GM18498 (cell line): ENCODE measurements around the gene NEDD4L.
"Not testable (repeated sequence)": the region's sequence is repeated elsewhere in the genome, so short reads cannot be mapped to it uniquely, and the experiment has no call there.

Experiments used
- ATAC-seq: cut with Tn5 transposase; IDR thresholded peaks from one replicate; pipeline ENCODE4 v1.9.1; 2021; ENCODE audit warnings: mild to moderate bottlenecking, moderate library complexity; ENCODE audit not compliant: unreplicated experiment

The NEDD4L gene

DNA sequence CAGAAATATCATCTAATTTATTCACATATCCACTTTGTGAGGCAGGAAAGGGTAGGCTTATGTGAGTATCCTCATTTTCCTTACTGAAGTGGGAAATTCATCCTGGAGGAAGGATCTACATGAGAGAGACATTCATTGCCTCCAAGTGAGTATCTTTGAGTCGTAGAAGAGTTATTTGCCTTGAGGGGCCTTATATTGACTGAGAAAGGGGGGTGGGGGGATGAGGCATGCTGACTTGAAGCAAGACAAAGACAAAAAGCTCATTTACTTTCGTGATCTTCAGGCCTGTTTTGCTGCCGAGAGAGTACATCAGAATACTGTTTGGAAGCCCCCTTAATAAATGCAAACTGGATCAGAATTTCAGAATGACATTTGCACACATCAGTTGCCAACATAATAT is 17.6 kb upstream of the NEDD4L start:
- no peak for ATAC-seq

- no peak for ATAC-seq
Observed at GRCh38 chr18:58026857-58027256, 17.2 kb upstream of the NEDD4L start.

GRCh38 chr18:58027341-58027740 is 16.7 kb upstream of the NEDD4L start:
- ATAC-seq = no peak

- no peak for ATAC-seq
Observed at GRCh38 chr18:58028109-58028784, 15.8 kb upstream of the NEDD4L start.

GRCh38 chr18:58032233-58032632 is 11.8 kb upstream of the NEDD4L start:
- no peak for ATAC-seq

DNA sequence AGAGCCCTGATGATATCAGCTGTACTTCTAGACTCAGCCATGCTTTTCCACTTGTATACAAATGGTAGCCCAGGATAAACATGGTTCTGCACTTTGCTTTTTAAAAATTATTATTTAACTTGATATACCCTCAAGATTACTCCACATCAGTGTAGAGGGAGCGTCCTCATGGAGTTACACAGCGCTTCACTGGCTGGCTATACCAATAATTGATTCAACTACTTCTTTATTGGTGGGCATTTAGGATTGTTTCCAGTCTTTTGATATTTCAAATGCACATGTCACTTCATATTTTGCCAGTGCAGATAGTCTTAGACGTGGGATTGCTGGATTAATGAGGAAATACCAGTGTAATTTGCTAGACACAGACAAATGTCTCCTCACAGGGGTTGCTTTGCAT is 10.8 kb upstream of the NEDD4L start:
- ATAC-seq = no peak

DNA sequence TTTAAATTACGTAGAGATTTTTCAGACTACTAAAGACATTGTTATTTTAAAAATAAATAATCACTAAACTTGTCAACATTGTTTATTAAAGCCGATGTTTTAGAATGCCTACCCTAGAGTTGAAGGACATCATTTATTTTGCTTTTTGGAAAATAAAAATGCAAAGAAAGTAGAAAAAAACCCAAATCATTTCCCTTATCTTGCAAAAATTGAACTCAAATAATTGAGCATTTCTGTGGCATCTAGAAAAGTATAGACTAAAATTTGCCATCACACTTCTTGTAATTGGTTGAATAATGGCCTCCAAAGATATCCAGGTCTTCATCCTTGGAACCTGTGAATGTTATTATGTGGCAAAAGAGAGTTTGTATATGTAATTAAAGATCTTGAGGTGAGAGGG is 9.7 kb upstream of the NEDD4L start:
- ATAC-seq = no peak

DNA sequence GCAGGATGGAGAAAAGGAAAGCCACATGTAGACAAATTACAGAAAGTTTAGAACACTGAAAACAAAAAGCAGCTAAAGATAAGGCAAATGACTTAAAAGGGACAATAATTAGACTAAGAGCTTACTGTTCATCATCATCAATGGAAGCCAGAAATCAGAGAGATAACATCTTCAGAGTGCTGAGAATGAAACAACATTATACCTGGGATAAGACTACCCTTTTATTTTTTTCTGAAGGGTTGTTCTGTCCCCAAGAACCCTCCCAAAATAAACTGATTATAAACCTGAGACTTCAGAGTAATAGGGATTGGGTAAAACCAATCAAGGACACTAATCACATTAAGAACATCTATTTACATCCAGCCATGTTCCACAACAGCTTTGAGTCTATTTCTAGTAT is 6.9 kb upstream of the NEDD4L start:
- ATAC-seq = no peak

DNA sequence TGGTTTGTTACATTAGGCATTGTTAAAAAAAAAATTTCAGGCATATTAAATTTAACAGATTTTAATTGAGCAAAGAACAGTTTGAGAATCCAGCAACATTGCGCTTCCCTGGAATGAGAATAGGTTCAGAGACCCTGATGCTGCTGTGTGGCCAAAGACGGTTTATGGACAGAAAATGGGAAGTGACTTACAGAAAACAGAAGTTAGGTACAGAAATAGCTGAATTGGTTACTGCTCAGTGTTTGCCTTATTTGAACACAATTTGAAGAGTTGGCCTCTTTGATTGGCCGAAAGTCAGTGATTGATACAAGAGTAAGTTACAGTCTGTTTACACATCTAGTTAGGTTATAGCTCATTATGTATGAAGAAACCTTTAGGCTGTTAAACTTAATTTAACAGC is 6.0 kb upstream of the NEDD4L start:
- ATAC-seq = no peak

DNA sequence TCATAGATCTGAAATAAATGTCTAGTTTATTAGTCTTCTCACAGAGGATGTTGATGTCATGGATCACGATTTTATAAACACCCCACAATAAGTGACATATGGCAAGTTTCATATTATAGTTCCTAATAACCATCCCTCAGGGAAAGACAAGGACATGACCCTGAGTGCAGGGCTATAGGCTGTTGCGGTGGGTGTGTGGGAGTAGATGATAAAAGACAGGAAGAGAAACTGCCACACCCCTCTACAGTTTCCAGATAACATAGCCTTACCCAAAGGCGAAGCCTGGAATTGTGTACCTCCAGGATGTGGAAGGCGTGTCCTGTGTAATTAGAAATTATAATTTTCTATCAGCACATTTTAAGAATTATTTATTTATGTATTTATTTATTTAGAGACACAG is 2.4 kb upstream of the NEDD4L start:
- no peak for ATAC-seq

DNA sequence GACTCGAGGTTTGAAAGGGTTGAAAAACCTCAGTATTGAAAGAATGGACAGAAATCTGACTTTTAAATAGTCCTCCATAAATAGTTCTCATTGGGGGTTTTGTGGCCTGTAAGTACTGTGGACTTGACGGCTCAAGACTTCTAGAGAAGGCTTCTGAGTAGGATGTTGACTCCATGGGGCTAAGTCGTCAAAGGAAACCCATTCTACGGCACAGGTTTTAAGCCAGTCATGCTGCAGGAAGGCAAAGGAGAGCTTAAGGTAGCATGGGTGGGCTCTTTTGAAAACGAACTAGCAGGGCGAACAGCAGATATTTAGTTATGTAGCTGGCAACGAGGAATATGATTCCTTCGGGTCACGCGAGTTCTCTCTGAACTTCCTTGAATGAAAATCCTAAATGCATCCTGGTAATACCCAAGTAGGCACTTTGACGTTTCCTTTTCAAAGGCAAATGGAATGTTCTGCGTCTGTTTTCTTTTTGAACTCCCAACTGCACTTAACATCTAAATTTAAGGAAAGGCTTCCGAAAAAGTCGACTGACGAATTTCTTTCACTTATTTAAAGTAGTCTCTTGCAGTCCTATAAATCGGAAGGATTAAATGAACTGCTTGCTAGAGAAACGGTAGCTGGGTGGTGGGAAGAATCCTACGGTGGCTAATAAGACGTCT is 1.1 kb upstream of the NEDD4L start:
- ATAC-seq = no peak

- peak; percentile 48 for ATAC-seq
Observed at GRCh38 chr18:58044370-58045241, 580 bp downstream of the NEDD4L start.

DNA sequence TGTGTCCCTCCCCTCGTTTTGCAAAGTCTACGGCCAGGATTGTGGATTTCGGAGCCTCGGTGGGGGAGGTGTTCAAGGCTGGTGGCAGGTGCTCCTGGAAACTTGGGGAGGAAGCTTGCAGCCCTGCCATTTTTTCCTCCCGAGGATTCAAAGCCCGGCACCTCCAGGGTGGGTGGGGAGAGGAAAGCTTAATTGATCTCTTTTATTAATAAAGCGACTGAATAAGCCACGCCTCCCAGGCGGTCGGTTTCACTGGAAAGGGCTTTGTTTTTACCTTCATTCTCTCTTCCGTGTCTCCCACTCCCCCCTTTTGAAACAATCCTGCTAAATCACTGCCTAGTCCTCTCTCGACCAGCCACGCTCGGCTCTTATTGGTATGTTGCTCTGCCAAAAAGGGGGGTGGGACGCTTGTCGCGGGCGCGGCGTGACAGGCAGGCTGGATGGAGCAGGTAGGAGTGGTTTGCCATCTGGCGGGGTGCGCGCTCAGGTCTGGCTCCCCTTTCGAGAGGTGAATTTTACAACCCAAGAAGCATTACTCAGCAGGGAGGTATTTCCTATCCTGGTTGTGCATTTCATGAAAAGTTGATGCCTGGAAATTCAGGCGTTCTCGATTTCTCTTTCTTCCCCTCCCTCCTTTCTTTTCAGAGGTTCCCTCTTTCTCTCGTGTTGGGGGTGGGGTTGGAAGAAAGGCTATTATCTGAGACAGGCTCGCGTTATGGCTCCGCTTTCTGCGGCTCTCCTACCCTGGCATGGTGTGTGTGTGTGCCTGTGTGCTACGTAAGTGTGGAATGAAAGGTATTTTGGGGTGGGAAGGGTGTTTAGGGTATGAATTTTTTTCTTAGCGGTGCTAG is 1.4 kb downstream of the NEDD4L start:
- no peak for ATAC-seq

- ATAC-seq = no peak
Observed at GRCh38 chr18:58046093-58046793, 2.2 kb downstream of the NEDD4L start.

DNA sequence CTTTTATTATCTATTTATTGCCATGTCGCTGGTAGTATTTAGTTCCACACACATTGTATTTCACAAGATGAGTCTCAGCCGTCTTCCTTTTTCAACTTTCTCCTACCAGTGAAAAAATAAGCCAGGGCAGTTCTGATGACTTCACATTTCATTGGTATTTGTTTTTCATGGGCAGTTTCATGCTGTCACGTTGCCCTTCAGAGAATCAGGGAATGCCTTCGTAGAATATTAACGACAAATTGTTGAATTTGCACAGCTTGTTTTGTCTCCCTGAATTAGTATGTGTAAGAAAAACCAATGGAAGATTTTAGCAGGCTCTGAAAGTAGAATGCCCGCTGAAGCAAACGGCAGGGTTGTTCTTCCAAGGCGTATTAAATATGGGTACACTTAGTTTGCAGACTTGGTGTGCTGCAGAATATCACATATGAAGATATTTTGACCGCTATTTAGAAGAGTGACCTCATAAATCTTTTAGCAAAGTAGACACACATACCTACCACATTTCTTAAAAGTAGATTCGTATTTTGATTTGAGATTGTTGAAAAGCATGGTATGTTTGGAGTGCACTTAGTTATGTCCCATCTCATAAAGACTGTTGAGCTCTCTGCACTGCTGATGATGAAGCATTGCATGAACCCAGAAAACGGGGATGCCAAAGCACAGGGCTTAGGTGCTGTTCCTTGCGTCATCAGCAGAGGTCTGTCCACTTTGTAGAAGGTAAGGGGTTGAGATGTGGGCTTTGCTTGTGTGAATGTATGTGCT is 2.9 kb downstream of the NEDD4L start:
- no peak for ATAC-seq

DNA sequence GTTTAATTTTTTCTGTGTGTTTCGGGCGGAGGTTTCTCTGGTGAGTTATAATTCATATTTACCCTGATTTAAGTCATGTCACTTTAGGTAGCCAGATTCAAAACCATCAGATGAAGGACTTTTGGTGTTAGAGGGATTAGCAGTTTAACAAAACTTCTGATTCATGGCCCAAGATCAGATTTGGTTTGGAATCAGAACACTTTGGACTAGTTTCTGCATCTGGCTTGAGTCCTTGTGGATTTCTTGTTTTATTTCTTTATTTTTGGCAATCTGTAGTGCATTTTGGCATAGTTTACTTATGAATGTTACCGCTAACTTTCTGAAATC is 3.5 kb downstream of the NEDD4L start:
- ATAC-seq = no peak

GRCh38 chr18:58048081-58048642 is 4.1 kb downstream of the NEDD4L start:
- ATAC-seq = no peak

GRCh38 chr18:58049000-58049688 is 5.1 kb downstream of the NEDD4L start:
- ATAC-seq = no peak

DNA sequence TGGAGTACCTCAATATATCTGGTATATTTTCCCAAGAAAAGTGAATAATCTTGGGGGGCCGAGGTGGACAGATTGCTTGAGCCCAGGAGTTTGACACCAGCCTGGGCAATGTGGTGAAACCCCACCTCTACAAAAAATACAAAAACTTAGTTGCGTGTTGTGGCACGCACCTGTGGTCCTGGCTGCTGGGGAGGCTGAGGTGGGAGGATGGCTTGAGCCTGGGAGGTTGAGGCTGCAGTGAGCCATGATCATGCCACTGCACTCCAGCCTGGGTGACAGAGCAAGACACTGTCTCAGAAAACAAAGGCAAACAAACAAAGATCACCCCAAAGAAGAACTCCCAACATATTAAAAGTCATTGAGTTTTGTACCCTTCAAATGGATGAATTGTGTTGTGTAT is 6.9 kb downstream of the NEDD4L start:
- ATAC-seq = not testable (repeated sequence)
